PC-3 (cell line): ENCODE measurements around the gene TTC7B.

ENCODE experiments used
- CTCF ChIP-seq: fragments of 300-600 bp; sonication (generic); conservative IDR thresholded peaks from 2 replicates; pipeline ENCODE4 v1.5.1; 2017; ENCODE audit warnings: antibody characterized with exemption, low read depth, mild to moderate bottlenecking, low read length
- EZH2 ChIP-seq: fragments of 300-600 bp; sonication (generic); IDR thresholded peaks from one replicate; pipeline ENCODE4 v1.6.1; 2017; ENCODE audit warnings: antibody characterized with exemption, mild to moderate bottlenecking, low read length; ENCODE audit not compliant: unreplicated experiment
- EZH2phosphoT487 ChIP-seq: fragments of 300-600 bp; sonication (generic); IDR thresholded peaks from 2 replicates; pipeline ENCODE4 v1.6.1; 2018; ENCODE audit warnings: mild to moderate bottlenecking, antibody characterized with exemption, low read length, borderline replicate concordance

- TF ChIP-seq CTCF (no peak), EZH2 (no peak), EZH2phosphoT487 (no peak)
Measured at GRCh38 chr14:90842726-90843125, 26.5 kb upstream of the TTC7B start.
